Activated naive CD8-positive, alpha-beta T cell treated with anti-CD3 and anti-CD28 coated beads, Interleukin-2, amount 50 U/mL, for 16 hours (primary cell): ENCODE measurements around the gene SLC39A6.
A peak's percentile ranks its signal among the peaks of the same experiment; 100 is the strongest.
"Not testable (repeated sequence)": the region's sequence is repeated elsewhere in the genome, so short reads cannot be mapped to it uniquely, and the experiment has no call there.

Source experiments
- DNase-seq: peaks from one replicate; pipeline ENCODE4 v3.0.0-alpha.2; 2020; ENCODE audit warnings: low read depth, low spot score

Gene SLC39A6

GRCh38 chr18:36129300-36130038, at the start of gene SLC39A6, which contains the start of gene ELP2:
Gene SLC39A6 (minus strand): TSS chr18:36129340. CDS start chr18:36127007, 2,333 bp downstream.
Gene ELP2 (plus strand): TSS chr18:36129899. CDS start chr18:36129934, 35 bp downstream.
- peak; percentile 84 for DNase-seq

- no peak for DNase-seq
Measured at GRCh38 chr18:36177913-36178312, 48.8 kb upstream of the SLC39A6 start.

GRCh38 chr18:36176711-36177110, 47.6 kb upstream of the SLC39A6 start:
- no peak for DNase-seq

- no peak for DNase-seq
Measured at GRCh38 chr18:36176177-36176584, 47.0 kb upstream of the SLC39A6 start.

GRCh38 chr18:36175481-36175880, 46.3 kb upstream of the SLC39A6 start:
- no peak for DNase-seq

- no peak for DNase-seq
Measured at GRCh38 chr18:36169938-36170337, 40.8 kb upstream of the SLC39A6 start.

GRCh38 chr18:36168296-36168695, 39.2 kb upstream of the SLC39A6 start:
- DNase-seq, result not testable (repeated sequence)

- DNase-seq, result no peak
Measured at GRCh38 chr18:36167692-36168218, 38.6 kb upstream of the SLC39A6 start.

GRCh38 chr18:36162981-36163380, 33.8 kb upstream of the SLC39A6 start:
- DNase-seq, result no peak

GRCh38 chr18:36160959-36161371, 31.8 kb upstream of the SLC39A6 start:
- no peak for DNase-seq

- DNase-seq, result no peak
Measured at GRCh38 chr18:36158266-36158867, 29.2 kb upstream of the SLC39A6 start.

- DNase-seq, result no peak
Measured at GRCh38 chr18:36157441-36157840, 28.3 kb upstream of the SLC39A6 start.

GRCh38 chr18:36155851-36156757, 27.0 kb upstream of the SLC39A6 start:
- no peak for DNase-seq

- DNase-seq, result no peak
Measured at GRCh38 chr18:36153771-36154170, 24.6 kb upstream of the SLC39A6 start.

GRCh38 chr18:36153203-36153602, 24.1 kb upstream of the SLC39A6 start:
- no peak for DNase-seq

- DNase-seq, result no peak
Measured at GRCh38 chr18:36152781-36153180, 23.6 kb upstream of the SLC39A6 start.

- DNase-seq, result no peak
Measured at GRCh38 chr18:36149514-36150289, 20.6 kb upstream of the SLC39A6 start.

- no peak for DNase-seq
Measured at GRCh38 chr18:36143391-36143790, 14.3 kb upstream of the SLC39A6 start.

- DNase-seq, result no peak
Measured at GRCh38 chr18:36142751-36143150, 13.6 kb upstream of the SLC39A6 start.

- no peak for DNase-seq
Measured at GRCh38 chr18:36141576-36141975, 12.4 kb upstream of the SLC39A6 start.

- no peak for DNase-seq
Measured at GRCh38 chr18:36139245-36139644, 10.1 kb upstream of the SLC39A6 start.
